ENCODE data around the gene RNASE4. TPM values are rescaled to one million over a fixed set of nuclear protein-coding genes. Genes with fewer than 3 reads are reported as not detected.
"Not testable (repeated sequence)": the region's sequence is repeated elsewhere in the genome, so short reads cannot be mapped to it uniquely, and the experiment has no call there.

Gene RNASE4
- total RNA-seq, 3 donors from 2014 or later (not counting 1 experiment from before 2014, with no cell fraction given), result 0.60 to 0.68 TPM; not detected in 1

GRCh38 chr14:20699931-20700330, 15.6 kb downstream of the RNASE4 start:
- no peaks in the 10 kb centered on the region for H3K27me3 Mint-ChIP-seq (ENCODE audit: low read depth in 2 of 2)
- H3K4me1 ChIP-seq (ENCODE audit: control insufficient read depth, insufficient read depth, low read length), result no peaks in the 10 kb centered on the region
- no peak for ATAC-seq
- H3K4me3 Mint-ChIP-seq, result no peak overlapping the region
- H3K27ac ChIP-seq (ENCODE audit: low read length), result no peak overlapping the region
- H3K4me3 ChIP-seq (ENCODE audit: low read length), result no peak overlapping the region
- no peak for DNase-seq
- no peak overlapping the region for H3K27ac Mint-ChIP-seq
- H3K9me3 Mint-ChIP-seq, result no peaks in the 10 kb centered on the region
- H3K27me3 ChIP-seq (ENCODE audit: control insufficient read depth, insufficient read depth, low read length), result no peaks in the 10 kb centered on the region
- no peak for TF ChIP-seq CTCF (IDR thresholded peaks at IDR 0.05)
- H3K4me1 Mint-ChIP-seq, result no peaks in the 10 kb centered on the region
- no peaks in the 10 kb centered on the region for H3K36me3 Mint-ChIP-seq
- no peaks in the 10 kb centered on the region for H3K9me3 ChIP-seq (ENCODE audit: control insufficient read depth, insufficient read depth, low read length)
- intact Hi-C loops (cut with micrococcal nuclease), result no loop called here
- H3K36me3 ChIP-seq (ENCODE audit: control insufficient read depth, insufficient read depth, low read length), result no peaks in the 10 kb centered on the region

- H3K27me3 Mint-ChIP-seq (ENCODE audit: low read depth in 2 of 2); H3K36me3 Mint-ChIP-seq; H3K36me3 ChIP-seq (ENCODE audit: control insufficient read depth, insufficient read depth, low read length); H3K9me3 ChIP-seq (ENCODE audit: control insufficient read depth, insufficient read depth, low read length); H3K27ac Mint-ChIP-seq; H3K4me1 ChIP-seq (ENCODE audit: control insufficient read depth, insufficient read depth, low read length); intact Hi-C loops (cut with micrococcal nuclease); H3K27me3 ChIP-seq (ENCODE audit: control insufficient read depth, insufficient read depth, low read length); ATAC-seq; H3K4me3 Mint-ChIP-seq; H3K27ac ChIP-seq (ENCODE audit: low read length); H3K9me3 Mint-ChIP-seq; H3K4me1 Mint-ChIP-seq; DNase-seq; H3K4me3 ChIP-seq (ENCODE audit: low read length): not testable (repeated sequence)
- WGBS (ENCODE audit: insufficient coverage), result 94% methylated on average over 7 of the region's 7 CpGs
These were observed 16.6 kb downstream of the RNASE4 start for GRCh38 chr14:20700965-20701364.

- Histone ChIP-seq H3K9me3 (ENCODE audit: control insufficient read depth, insufficient read depth, low read length) (no peaks in the 10 kb centered on the region), H3K4me3 (ENCODE audit: low read length) (no peak overlapping the region), H3K27me3 (ENCODE audit: control insufficient read depth, insufficient read depth, low read length) (no peaks in the 10 kb centered on the region), H3K36me3 (ENCODE audit: control insufficient read depth, insufficient read depth, low read length) (no peaks in the 10 kb centered on the region), H3K4me1 (ENCODE audit: control insufficient read depth, insufficient read depth, low read length) (no peaks in the 10 kb centered on the region), H3K27ac (ENCODE audit: low read length) (no peak overlapping the region)
- intact Hi-C loops (cut with micrococcal nuclease), result no loop called here
- H3K36me3 Mint-ChIP-seq, result no peaks in the 10 kb centered on the region
- no peaks in the 10 kb centered on the region for H3K4me1 Mint-ChIP-seq
- H3K9me3 Mint-ChIP-seq, result no peaks in the 10 kb centered on the region
- TF ChIP-seq CTCF (IDR thresholded peaks at IDR 0.05), result no peak
- no peaks in the 10 kb centered on the region for H3K27me3 Mint-ChIP-seq (ENCODE audit: low read depth in 2 of 2)
- no peak for ATAC-seq
- no peak overlapping the region for H3K4me3 Mint-ChIP-seq
- no peak overlapping the region for H3K27ac Mint-ChIP-seq
- WGBS (ENCODE audit: insufficient coverage), result 83% methylated on average over 2 of the region's 4 CpGs
- DNase-seq, result no peak
These were observed 22.4 kb downstream of the RNASE4 start for GRCh38 chr14:20706657-20707355.

GRCh38 chr14:20707622-20708021, 23.3 kb downstream of the RNASE4 start:
- Mint-ChIP-seq H3K27me3 (ENCODE audit: low read depth in 2 of 2) (no peaks in the 10 kb centered on the region), H3K4me3 (no peak overlapping the region), H3K27ac (no peak overlapping the region), H3K36me3 (no peaks in the 10 kb centered on the region), H3K4me1 (no peaks in the 10 kb centered on the region), H3K9me3 (no peaks in the 10 kb centered on the region)
- H3K36me3 ChIP-seq (ENCODE audit: control insufficient read depth, insufficient read depth, low read length), result no peaks in the 10 kb centered on the region
- 94% methylated on average over 2 of the region's 2 CpGs for WGBS (ENCODE audit: insufficient coverage)
- intact Hi-C loops (cut with micrococcal nuclease), result no loop called here
- DNase-seq (no peak), ATAC-seq (no peak)
- no peaks in the 10 kb centered on the region for H3K27me3 ChIP-seq (ENCODE audit: control insufficient read depth, insufficient read depth, low read length)
- H3K4me3 ChIP-seq (ENCODE audit: low read length), result no peak overlapping the region
- H3K9me3 ChIP-seq (ENCODE audit: control insufficient read depth, insufficient read depth, low read length), result no peaks in the 10 kb centered on the region
- H3K4me1 ChIP-seq (ENCODE audit: control insufficient read depth, insufficient read depth, low read length), result no peaks in the 10 kb centered on the region
- no peak for TF ChIP-seq CTCF (IDR thresholded peaks at IDR 0.05)
- no peak overlapping the region for H3K27ac ChIP-seq (ENCODE audit: low read length)
